ENCODE results near the gene CCDC92. TPM values are rescaled to one million over a fixed set of nuclear protein-coding genes. Genes with fewer than 3 reads are reported as not detected.

Gene CCDC92
- polyA plus RNA-seq, 3 donors = 4.4 to 11.6 (median 5.5) TPM

- H3K27ac Mint-ChIP-seq = peak overlapping the region; percentile 73 to 89 (median 85)
- DNase-seq = peak; percentile 73 to 88 (median 77)
- Histone ChIP-seq H3K27ac (ENCODE audit: low read depth in 1 of 2, low read length in 2 of 2) (peak overlapping the region; percentile 69 to 77), H2AFZ (ENCODE audit: insufficient read depth, low read depth, low read length, poor library complexity, severe bottlenecking) (no peak overlapping the region), H3K36me3 (replicated peaks in 1 of 2; ENCODE audit: control insufficient read depth in 1 of 2, insufficient read depth in 2 of 2, low read length in 2 of 2) (peaks cover 0 to 11% of the 10 kb centered on the region in 2 donors), H4K20me1 (ENCODE audit: insufficient read depth, low read length) (no peaks in the 10 kb centered on the region), H3K4me3 (replicated peaks in 1 of 3; ENCODE audit: low read depth in 2 of 3, low read length in 3 of 3) (peak overlapping the region in 1 of 3 experiments; percentile 24), H3K9ac (ENCODE audit: insufficient read depth, low read length, poor library complexity, severe bottlenecking) (no peak overlapping the region), H3K9me3 (replicated peaks in 1 of 2; ENCODE audit: control insufficient read depth in 1 of 2, insufficient read depth in 1 of 2, low read length in 2 of 2) (peaks cover 20 to 30% of the 10 kb centered on the region in 2 donors), H3K27me3 (ENCODE audit: control insufficient read depth in 2 of 2, insufficient read depth in 2 of 2, low read length in 2 of 2) (no peaks in the 10 kb centered on the region), H3K4me2 (replicated peaks; ENCODE audit: extremely low read depth, low read length, poor library complexity, severe bottlenecking) (no peak overlapping the region), H3K4me1 (ENCODE audit: control insufficient read depth in 1 of 2, insufficient read depth in 2 of 2, low read length in 2 of 2) (peaks cover 27 to 30% of the 10 kb centered on the region in 2 donors), H3K79me2 (ENCODE audit: insufficient read depth, low read length) (no peaks in the 10 kb centered on the region)
- WGBS (ENCODE audit: insufficient coverage) = 64% methylated on average over 8 of the region's 13 CpGs
- TF ChIP-seq CTCF (IDR thresholded peaks at IDR 0.05) = no peak
- peaks cover 10 to 26% (median 21%) of the 10 kb centered on the region in 7 donors for H3K9me3 Mint-ChIP-seq
- H3K4me1 Mint-ChIP-seq = peaks cover 38% of the 10 kb centered on the region
- intact Hi-C loops (cut with micrococcal nuclease) = no loop called here
- no peak overlapping the region for H3K4me3 Mint-ChIP-seq
- H3K27me3 Mint-ChIP-seq (ENCODE audit: low read depth in 3 of 3) = peaks cover 1 to 4% (median 2%) of the 10 kb centered on the region in 3 donors
- peaks cover 15 to 22% of the 10 kb centered on the region in 2 donors for H3K36me3 Mint-ChIP-seq
Measured at GRCh38 chr12:123941624-123942237, 30.9 kb downstream of the CCDC92 start.

GRCh38 chr12:123941000-123941399 lies 31.6 kb downstream of the CCDC92 start:
- no peak overlapping the region for H2AFZ ChIP-seq (ENCODE audit: insufficient read depth, low read depth, low read length, poor library complexity, severe bottlenecking)
- peaks cover 0 to 11% of the 10 kb centered on the region in 2 donors for H3K36me3 ChIP-seq (replicated peaks in 1 of 2; ENCODE audit: control insufficient read depth in 1 of 2, insufficient read depth in 2 of 2, low read length in 2 of 2)
- H3K4me3 ChIP-seq (replicated peaks in 1 of 3; ENCODE audit: low read depth in 2 of 3, low read length in 3 of 3) = no peak overlapping the region
- H3K4me2 ChIP-seq (replicated peaks; ENCODE audit: extremely low read depth, low read length, poor library complexity, severe bottlenecking) = no peak overlapping the region
- H3K27me3 ChIP-seq (ENCODE audit: control insufficient read depth in 2 of 2, insufficient read depth in 2 of 2, low read length in 2 of 2) = no peaks in the 10 kb centered on the region
- peaks cover 1 to 4% (median 2%) of the 10 kb centered on the region in 3 donors for H3K27me3 Mint-ChIP-seq (ENCODE audit: low read depth in 3 of 3)
- intact Hi-C loops (cut with micrococcal nuclease) = no loop called here
- no peak for TF ChIP-seq CTCF (IDR thresholded peaks at IDR 0.05)
- H3K9me3 Mint-ChIP-seq = peaks cover 10 to 28% (median 21%) of the 10 kb centered on the region in 7 donors
- no peak overlapping the region for H3K9ac ChIP-seq (ENCODE audit: insufficient read depth, low read length, poor library complexity, severe bottlenecking)
- peaks cover 20 to 30% of the 10 kb centered on the region in 2 donors for H3K9me3 ChIP-seq (replicated peaks in 1 of 2; ENCODE audit: control insufficient read depth in 1 of 2, insufficient read depth in 1 of 2, low read length in 2 of 2)
- H3K27ac ChIP-seq (ENCODE audit: low read depth in 1 of 2, low read length in 2 of 2) = peak overlapping the region; percentile 70 to 77
- WGBS (ENCODE audit: insufficient coverage) = 95% methylated on average over 5 of the region's 9 CpGs
- peaks cover 27 to 30% of the 10 kb centered on the region in 2 donors for H3K4me1 ChIP-seq (ENCODE audit: control insufficient read depth in 1 of 2, insufficient read depth in 2 of 2, low read length in 2 of 2)
- peaks cover 38% of the 10 kb centered on the region for H3K4me1 Mint-ChIP-seq
- H3K27ac Mint-ChIP-seq = peak overlapping the region; percentile 73 to 89 (median 85)
- peak overlapping the region in 1 of 2 donors; percentile 48 for H3K4me3 Mint-ChIP-seq
- no peak for DNase-seq
- no peaks in the 10 kb centered on the region for H3K79me2 ChIP-seq (ENCODE audit: insufficient read depth, low read length)
- H4K20me1 ChIP-seq (ENCODE audit: insufficient read depth, low read length) = no peaks in the 10 kb centered on the region
- H3K36me3 Mint-ChIP-seq = peaks cover 20 to 27% of the 10 kb centered on the region in 2 donors

Data from CD14-positive monocyte (primary cell).